IMR-90 (cell line): ENCODE measurements around the gene LAMA3. TPM values are rescaled to one million over a fixed set of nuclear protein-coding genes. Genes with fewer than 3 reads are reported as not detected.

Experiments
- ATAC-seq: fragments of 200-7000 bp; cut with Tn5 transposase; 2 replicates; pipeline ENCODE4 v1.9.1; 2020; ENCODE audit warnings: low read depth, mild to moderate bottlenecking, moderate library complexity
- BruUV-seq: library from RNA; stranded (reverse); fragments of 400-500 nt; replicated peaks from 2 replicates; lab custom pipeline; 2021; lab: Mats Ljungman, UMichigan
- CTCF ChIA-PET: fragments of 300-600 bp; formaldehyde crosslinking; extraction: SDS; loops from one replicate; lab custom pipeline; 2021; ENCODE audit warnings: antibody characterized with exemption; lab: Yijun Ruan, JAX
- POLR2A ChIA-PET: fragments of 300-600 bp; sonication (Branson Sonifier 250); formaldehyde crosslinking; loops from one replicate; lab custom pipeline; 2022; ENCODE audit warnings: antibody characterized with exemption; ENCODE audit not compliant: unreplicated experiment; lab: Charles Lee
- DNase-seq: peaks from one replicate; pipeline ENCODE4 v3.0.0; 2013
- H2AFZ ChIP-seq: replicated peaks from 2 replicates; pipeline ENCODE3; 2013; ENCODE audit warnings: low read length, mild to moderate bottlenecking; ENCODE audit not compliant: poor library complexity
- H2AK5ac ChIP-seq: 2 replicates; pipeline ENCODE4 v1.6.1; 2013; ENCODE audit warnings: low read depth, low read length, inconsistent platforms
- H2AK9ac ChIP-seq: replicated peaks from 2 replicates; pipeline ENCODE3; 2013; ENCODE audit warnings: mild to moderate bottlenecking, low read depth, low read length, moderate library complexity; ENCODE audit not compliant: poor library complexity
- H2BK120ac ChIP-seq: 2 replicates; pipeline ENCODE4 v1.6.1; 2013; ENCODE audit warnings: low read depth, low read length, inconsistent platforms
- H2BK15ac ChIP-seq: 3 replicates; pipeline ENCODE4 v1.6.1; 2013; ENCODE audit warnings: low read depth, low read length, inconsistent platforms
- H2BK20ac ChIP-seq: 2 replicates; pipeline ENCODE4 v1.6.1; 2013; ENCODE audit warnings: low read depth, mild to moderate bottlenecking, inconsistent platforms, low read length, moderate library complexity
- H2BK5ac ChIP-seq: 2 replicates; pipeline ENCODE4 v1.6.1; 2013; ENCODE audit warnings: mild to moderate bottlenecking, low read depth, low read length, inconsistent platforms; ENCODE audit not compliant: poor library complexity, severe bottlenecking
- H3K14ac ChIP-seq: replicated peaks from 2 replicates; pipeline ENCODE4 v1.6.1; 2013; ENCODE audit warnings: low read depth, low read length, inconsistent platforms
- H3K18ac ChIP-seq: 2 replicates; pipeline ENCODE4 v1.6.1; 2013; ENCODE audit warnings: low read depth, low read length, control low read depth
- H3K23ac ChIP-seq: 2 replicates; pipeline ENCODE4 v1.6.1; 2013; ENCODE audit warnings: low read depth, low read length, inconsistent platforms
- H3K27ac ChIP-seq: 2 replicates; pipeline ENCODE4 v1.5.1; 2013; ENCODE audit warnings: mild to moderate bottlenecking, control low read depth, low read length; ENCODE audit not compliant: insufficient read depth
- H3K27me3 ChIP-seq: 2 replicates; pipeline ENCODE4 v1.6.1; 2013; ENCODE audit warnings: low read length; ENCODE audit not compliant: control insufficient read depth, insufficient read depth
- H3K36me3 ChIP-seq: 2 replicates; pipeline ENCODE4 v1.6.1; 2013; ENCODE audit warnings: low read length, mixed read lengths; ENCODE audit not compliant: control insufficient read depth, insufficient read depth
- H3K4ac ChIP-seq: 2 replicates; pipeline ENCODE4 v1.6.1; 2013; ENCODE audit warnings: low read depth, low read length, inconsistent platforms
- H3K4me1 ChIP-seq: 2 replicates; pipeline ENCODE4 v1.6.1; 2013; ENCODE audit warnings: low read length, mixed read lengths; ENCODE audit not compliant: control insufficient read depth, insufficient read depth
- H3K4me2 ChIP-seq: 2 replicates; pipeline ENCODE4 v1.6.1; 2013; ENCODE audit warnings: low read depth, mild to moderate bottlenecking, control low read depth, low read length, moderate library complexity
- H3K4me3 ChIP-seq: 2 replicates; pipeline ENCODE4 v1.5.1; 2013; ENCODE audit warnings: low read depth, mild to moderate bottlenecking, control low read depth, low read length, moderate library complexity; ENCODE audit not compliant: insufficient read depth
- H3K56ac ChIP-seq: 2 replicates; pipeline ENCODE4 v1.6.1; 2013; ENCODE audit warnings: low read length, inconsistent platforms; ENCODE audit not compliant: insufficient read depth; ENCODE audit errors: extremely low read depth
- H3K79me1 ChIP-seq, 2 experiments: 2 replicates each; pipeline ENCODE4 v1.6.1; 2013; ENCODE audit warnings: low read length in 2 of 2, inconsistent platforms in 1 of 2, low read depth in 1 of 2
- H3K9ac ChIP-seq: 2 replicates; pipeline ENCODE4 v1.6.1; 2013; ENCODE audit warnings: low read depth, low read length, control low read depth
- H3K9me1 ChIP-seq: 2 replicates; pipeline ENCODE4 v1.6.1; 2013; ENCODE audit warnings: low read length, inconsistent platforms; ENCODE audit not compliant: insufficient read depth
- H3K9me3 ChIP-seq: 2 replicates; pipeline ENCODE4 v1.6.1; 2013; ENCODE audit warnings: low read length; ENCODE audit not compliant: control insufficient read depth, insufficient read depth
- H4K20me1 ChIP-seq: 2 replicates; pipeline ENCODE4 v1.6.1; 2013; ENCODE audit warnings: low read length, inconsistent platforms; ENCODE audit not compliant: insufficient read depth
- H4K5ac ChIP-seq: 2 replicates; pipeline ENCODE4 v1.6.1; 2013; ENCODE audit warnings: mild to moderate bottlenecking, low read depth, low read length, control low read depth
- H4K8ac ChIP-seq, 2 experiments: 2 replicates each; pipeline ENCODE4 v1.6.1; 2013; ENCODE audit warnings: low read depth in 2 of 2, low read length in 2 of 2, control low read depth in 1 of 2, inconsistent platforms in 1 of 2
- H4K91ac ChIP-seq: 2 replicates; pipeline ENCODE4 v1.6.1; 2013; ENCODE audit warnings: low read depth, low read length, inconsistent platforms; ENCODE audit not compliant: insufficient read depth
- CEBPB ChIP-seq: IDR thresholded peaks from 2 replicates; pipeline ENCODE4 v1.6.1; 2012; ENCODE audit warnings: low read depth, low read length, improper control_type of control experiment
- CHD1 ChIP-seq: IDR thresholded peaks from 2 replicates; pipeline ENCODE4 v1.6.1; 2012; ENCODE audit warnings: low read depth, low read length, improper control_type of control experiment
- MAZ ChIP-seq: IDR thresholded peaks from 2 replicates; pipeline ENCODE4 v1.6.1; 2012; ENCODE audit warnings: low read depth, mild to moderate bottlenecking, low read length, improper control_type of control experiment, moderate library complexity, borderline replicate concordance
- MXI1 ChIP-seq: IDR thresholded peaks from 2 replicates; pipeline ENCODE4 v1.6.1; 2012; ENCODE audit warnings: low read depth, mild to moderate bottlenecking, low read length, moderate library complexity, borderline replicate concordance
- NFE2L2 ChIP-seq: fragments of 150-350 bp; IDR thresholded peaks from 2 replicates; pipeline ENCODE4 v1.6.1; 2016; ENCODE audit warnings: low read depth, mild to moderate bottlenecking, low read length
- RAD21 ChIP-seq: IDR thresholded peaks from 2 replicates; pipeline ENCODE4 v1.6.1; 2012; ENCODE audit warnings: low read length, improper control_type of control experiment
- RCOR1 ChIP-seq: IDR thresholded peaks from 2 replicates; pipeline ENCODE4 v1.6.1; 2012; ENCODE audit warnings: mild to moderate bottlenecking, low read length, improper control_type of control experiment; ENCODE audit not compliant: insufficient replicate concordance
- USF2 ChIP-seq: fragments of 150-350 bp; IDR thresholded peaks from 2 replicates; pipeline ENCODE4 v1.6.1; 2017; ENCODE audit warnings: mild to moderate bottlenecking, antibody characterized with exemption, low read length, low read depth
- WGBS, 2 experiments: methylation state at CpG; one replicate each; pipeline versions ENCODE4 v1.1.5 to v1.1.7; 2013; ENCODE audit warnings: missing lambda C conversion rate in 2 of 2; ENCODE audit not compliant: insufficient read length in 1 of 2; ENCODE audit errors: extremely low coverage in 2 of 2; 5-methylcytosine and 5-hydroxymethylcytosine counted together
- dilution Hi-C: fragments of 300-500 bp; cut with HindIII; formaldehyde crosslinking; loops from one replicate; pipeline ENCODE4 v1.14.3; 2018; ENCODE audit warnings: low sequenced_read_pairs; ENCODE audit not compliant: unreplicated experiment
- in situ Hi-C: fragments of 300-500 bp; cut with MboI; formaldehyde crosslinking; loops from 3 replicates; pipeline ENCODE4 v1.14.3; 2019; ENCODE audit warnings: low sequenced_read_pairs, inconsistent platforms, mixed read lengths
- intact Hi-C: fragments of 100-400 bp; cut with micrococcal nuclease; formaldehyde crosslinking; loops from 2 replicates; pipeline ENCODE4 v1.10.0; 2022
- polyA plus RNA-seq, 3 experiments: library from polyadenylated mRNA; depleted of rRNA; stranded (reverse); fragments of >200 nt; gene quantifications; 2 replicates each; pipeline ENCODE4 v1.2.3, GENCODE V29; 2012; ENCODE audit warnings: low replicate concordance in 1 of 3
- total RNA-seq: library from RNA; depleted of rRNA; stranded (reverse); fragments of >200 nt; gene quantifications from 2 replicates; pipeline ENCODE4 v1.2.3, GENCODE V29; 2012

Gene LAMA3
- total and polyA plus RNA-seq, 2 of the 4 experiments (the other 2 are of a cell fraction), result 0.18 to 0.19 TPM

GRCh38 chr18:23669804-23670405, 19.3 kb upstream of the LAMA3 start:
- H2BK20ac ChIP-seq, result no peak overlapping the region
- no peak overlapping the region for H4K8ac ChIP-seq
- H4K91ac ChIP-seq, result no peak overlapping the region
- BruUV-seq, result no TSS peak
- dilution Hi-C loops, result no loop called here
- no peaks in the 10 kb centered on the region for H4K20me1 ChIP-seq
- H2BK15ac ChIP-seq, result no peak overlapping the region
- TF ChIP-seq CHD1 (no peak), CEBPB (0 out of 2 replicates have a peak, but pooled peaks have one; percentile 2), MAZ (no peak), NFE2L2 (no peak), RAD21 (no peak), MXI1 (no peak), RCOR1 (no peak), USF2 (no peak)
- no peak overlapping the region for H3K56ac ChIP-seq
- no peak overlapping the region for H3K27ac ChIP-seq
- no peak for ATAC-seq
- H3K9ac ChIP-seq, result no peak overlapping the region
- H2AFZ ChIP-seq, result no peak overlapping the region
- no peaks in the 10 kb centered on the region for H3K9me3 ChIP-seq
- H3K4ac ChIP-seq, result no peak overlapping the region
- no peaks in the 10 kb centered on the region for H3K4me1 ChIP-seq
- H4K5ac ChIP-seq, result no peak overlapping the region
- POLR2A ChIA-PET, result no interaction called here
- H3K14ac ChIP-seq, result no peak overlapping the region
- no peak overlapping the region for H3K18ac ChIP-seq
- H2AK5ac ChIP-seq, result no peak overlapping the region
- no peak for DNase-seq
- no peak overlapping the region for H2BK5ac ChIP-seq
- H3K4me3 ChIP-seq, result no peak overlapping the region
- intact Hi-C loops, result no loop called here
- H2AK9ac ChIP-seq, result no peak overlapping the region
- peaks cover 58% of the 10 kb centered on the region for H3K27me3 ChIP-seq
- H3K23ac ChIP-seq, result no peak overlapping the region
- no peaks in the 10 kb centered on the region for H3K9me1 ChIP-seq
- WGBS, 2 experiments, result 58% methylated on average over 2 of the region's 4 CpGs; no CpG with 5 or more reads in 1 of the 2 experiments
- H2BK120ac ChIP-seq, result no peak overlapping the region
- CTCF ChIA-PET, result no interaction called here
- no peak overlapping the region for H3K4me2 ChIP-seq
- no peaks in the 10 kb centered on the region for H3K79me1 ChIP-seq
- H3K36me3 ChIP-seq, result no peaks in the 10 kb centered on the region
- in situ Hi-C loops, result no loop called here
